ENCODE data around the gene MYBBP1A.
"Not testable (repeated sequence)": the region's sequence is repeated elsewhere in the genome, so short reads cannot be mapped to it uniquely, and the experiment has no call there.

MYBBP1A gene, protein sequence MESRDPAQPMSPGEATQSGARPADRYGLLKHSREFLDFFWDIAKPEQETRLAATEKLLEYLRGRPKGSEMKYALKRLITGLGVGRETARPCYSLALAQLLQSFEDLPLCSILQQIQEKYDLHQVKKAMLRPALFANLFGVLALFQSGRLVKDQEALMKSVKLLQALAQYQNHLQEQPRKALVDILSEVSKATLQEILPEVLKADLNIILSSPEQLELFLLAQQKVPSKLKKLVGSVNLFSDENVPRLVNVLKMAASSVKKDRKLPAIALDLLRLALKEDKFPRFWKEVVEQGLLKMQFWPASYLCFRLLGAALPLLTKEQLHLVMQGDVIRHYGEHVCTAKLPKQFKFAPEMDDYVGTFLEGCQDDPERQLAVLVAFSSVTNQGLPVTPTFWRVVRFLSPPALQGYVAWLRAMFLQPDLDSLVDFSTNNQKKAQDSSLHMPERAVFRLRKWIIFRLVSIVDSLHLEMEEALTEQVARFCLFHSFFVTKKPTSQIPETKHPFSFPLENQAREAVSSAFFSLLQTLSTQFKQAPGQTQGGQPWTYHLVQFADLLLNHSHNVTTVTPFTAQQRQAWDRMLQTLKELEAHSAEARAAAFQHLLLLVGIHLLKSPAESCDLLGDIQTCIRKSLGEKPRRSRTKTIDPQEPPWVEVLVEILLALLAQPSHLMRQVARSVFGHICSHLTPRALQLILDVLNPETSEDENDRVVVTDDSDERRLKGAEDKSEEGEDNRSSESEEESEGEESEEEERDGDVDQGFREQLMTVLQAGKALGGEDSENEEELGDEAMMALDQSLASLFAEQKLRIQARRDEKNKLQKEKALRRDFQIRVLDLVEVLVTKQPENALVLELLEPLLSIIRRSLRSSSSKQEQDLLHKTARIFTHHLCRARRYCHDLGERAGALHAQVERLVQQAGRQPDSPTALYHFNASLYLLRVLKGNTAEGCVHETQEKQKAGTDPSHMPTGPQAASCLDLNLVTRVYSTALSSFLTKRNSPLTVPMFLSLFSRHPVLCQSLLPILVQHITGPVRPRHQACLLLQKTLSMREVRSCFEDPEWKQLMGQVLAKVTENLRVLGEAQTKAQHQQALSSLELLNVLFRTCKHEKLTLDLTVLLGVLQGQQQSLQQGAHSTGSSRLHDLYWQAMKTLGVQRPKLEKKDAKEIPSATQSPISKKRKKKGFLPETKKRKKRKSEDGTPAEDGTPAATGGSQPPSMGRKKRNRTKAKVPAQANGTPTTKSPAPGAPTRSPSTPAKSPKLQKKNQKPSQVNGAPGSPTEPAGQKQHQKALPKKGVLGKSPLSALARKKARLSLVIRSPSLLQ (N-terminal part only)

DNA sequence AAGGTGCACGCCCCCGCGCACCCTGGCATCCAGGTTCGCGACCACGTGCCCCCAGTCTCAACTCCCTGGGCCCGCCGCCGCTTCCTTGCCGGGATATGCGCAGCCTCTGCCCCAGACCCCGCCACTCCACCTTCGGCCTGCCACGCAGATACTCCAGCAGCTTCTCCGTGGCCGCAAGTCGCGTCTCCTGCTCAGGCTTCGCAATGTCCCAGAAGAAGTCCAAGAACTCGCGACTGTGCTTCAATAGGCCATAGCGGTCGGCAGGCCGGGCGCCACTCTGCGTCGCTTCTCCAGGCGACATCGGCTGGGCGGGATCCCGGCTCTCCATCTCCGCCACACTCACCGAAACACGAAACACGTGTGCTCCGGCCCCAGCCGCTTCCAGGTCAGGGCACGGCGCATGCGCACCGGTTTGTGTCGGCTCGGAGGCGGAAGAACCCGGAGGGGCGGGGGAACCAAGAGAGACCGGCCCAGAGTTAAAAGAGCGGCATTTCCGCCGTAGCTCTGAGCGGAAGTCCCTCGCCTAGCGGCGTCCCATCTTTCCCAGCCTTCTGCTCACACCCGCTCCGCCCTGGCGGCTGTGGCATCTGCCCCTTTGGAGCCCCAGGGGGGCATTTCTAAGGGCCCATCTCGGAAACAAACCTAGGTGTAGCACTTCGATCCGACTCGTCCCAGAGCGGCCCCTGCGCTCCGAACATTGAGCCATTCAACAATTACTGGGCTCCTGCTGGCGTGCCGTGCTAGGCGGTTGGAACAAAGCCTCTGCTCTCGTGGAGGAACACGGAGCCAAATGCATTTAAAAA, at the start of gene MYBBP1A:
MYBBP1A (minus strand) TSS at position 388 of the 803 bp plus-strand sequence; CDS start at position 328, 60 bp downstream.
- peak; percentile 95 for DNase-seq (ENCODE audit: low read depth in 2 of 2)

DNA sequence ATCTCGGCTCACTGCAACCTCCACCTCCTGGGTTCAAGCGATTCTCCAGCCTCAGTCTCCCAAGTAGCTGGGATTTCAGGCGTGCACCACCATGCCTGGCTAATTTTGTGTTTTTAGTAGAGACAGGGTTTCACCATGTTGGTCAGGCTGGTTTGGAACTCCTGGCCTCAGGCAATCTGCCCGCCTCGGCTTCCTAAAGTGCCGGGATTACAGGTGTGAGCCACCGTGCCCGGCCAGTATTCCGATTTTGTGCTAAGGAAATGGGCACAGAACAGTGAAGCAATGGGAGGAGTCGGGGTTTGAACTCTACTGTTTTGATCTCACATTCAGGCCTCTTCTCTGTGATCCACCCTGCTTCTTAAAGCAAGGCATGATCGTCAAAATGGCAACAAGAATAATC, 49.6 kb upstream of the MYBBP1A start:
- not testable (repeated sequence) for DNase-seq (ENCODE audit: low read depth in 2 of 2)

DNA sequence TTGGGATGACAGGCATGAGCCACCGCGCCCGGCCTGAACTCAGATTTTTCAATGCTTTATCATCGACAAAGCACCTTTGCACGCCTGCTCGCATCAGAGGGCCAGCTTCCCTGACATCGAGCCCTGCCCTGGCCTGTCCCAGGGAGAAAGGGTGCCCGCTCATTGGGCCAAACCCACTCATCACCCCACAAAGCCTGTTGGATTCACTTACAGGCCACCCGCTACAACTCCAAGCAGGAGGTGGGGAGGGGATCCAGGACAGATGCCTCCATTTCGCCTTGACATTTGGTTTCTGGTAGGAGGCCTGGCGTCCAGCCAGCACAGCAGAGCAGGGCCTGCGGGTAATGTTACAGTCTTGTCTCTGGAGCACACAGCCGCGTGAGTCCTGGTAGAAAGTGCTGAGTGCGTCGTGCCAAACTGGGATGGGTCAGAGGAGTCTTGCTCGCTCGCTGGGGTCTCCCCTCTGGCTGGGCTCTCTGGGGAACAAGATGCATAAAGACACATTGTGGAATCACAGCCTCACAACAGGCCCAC, 49.0 kb upstream of the MYBBP1A start:
- DNase-seq (ENCODE audit: low read depth in 2 of 2) = no peak

DNA sequence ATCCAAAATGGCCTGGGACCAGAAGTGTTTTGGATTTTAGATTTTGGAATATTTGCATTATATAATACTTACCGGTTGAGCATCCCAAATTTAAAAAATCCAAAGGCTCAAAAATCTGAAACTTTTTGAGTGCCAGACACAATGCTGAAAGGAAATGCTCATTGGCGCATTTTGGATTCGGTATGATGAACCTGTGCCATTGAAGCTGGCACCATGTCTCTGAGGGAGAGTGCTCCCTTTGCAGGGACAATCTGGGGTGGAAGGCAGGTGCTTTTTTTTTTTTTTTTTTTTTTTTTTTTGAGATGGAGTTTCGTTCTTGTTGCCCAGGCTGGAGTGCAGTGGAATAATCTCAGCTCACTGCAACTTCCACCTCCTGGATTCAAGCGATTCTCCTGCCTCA, 46.9 kb upstream of the MYBBP1A start:
- no peak for DNase-seq (ENCODE audit: low read depth in 2 of 2)

DNA sequence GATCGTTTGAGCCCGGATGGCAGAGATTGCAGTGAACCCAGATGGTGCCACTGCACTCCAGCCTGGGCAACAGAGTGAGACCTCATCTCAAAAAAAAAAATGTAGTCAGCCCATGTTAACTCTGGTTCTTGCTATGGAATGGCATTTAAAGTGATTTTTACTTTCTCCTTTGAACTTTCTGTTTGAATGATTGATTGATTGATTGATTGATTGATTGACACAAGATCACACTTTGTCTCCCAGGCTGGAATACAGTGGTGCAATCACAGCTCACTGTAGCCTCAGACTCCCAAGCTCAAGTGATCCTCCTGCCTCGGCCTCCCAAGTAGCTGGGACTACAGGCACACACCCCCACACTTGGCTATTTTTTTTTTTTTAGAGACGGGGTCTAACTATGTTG, 46.1 kb upstream of the MYBBP1A start:
- no peak for DNase-seq (ENCODE audit: low read depth in 2 of 2)

DNA sequence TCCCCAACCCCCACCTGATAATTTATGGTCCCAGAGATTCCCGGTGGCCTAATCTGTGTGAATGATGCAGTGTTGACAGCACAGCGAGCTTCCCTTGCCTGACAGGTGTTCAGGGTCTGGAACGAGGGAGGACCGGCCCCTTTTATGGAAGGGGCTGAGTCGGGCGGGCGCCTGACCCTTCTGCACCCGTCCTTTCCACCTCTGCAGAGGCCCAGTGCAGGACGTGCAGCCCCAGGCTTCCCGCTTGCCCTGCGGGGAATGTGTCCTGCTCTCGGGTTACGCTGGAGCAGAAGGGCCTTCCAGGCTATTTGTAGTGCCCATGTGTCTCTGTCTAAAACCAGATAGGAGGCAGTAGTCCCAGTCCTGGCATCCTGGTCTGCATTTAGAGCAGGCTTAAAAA, 45.4 kb upstream of the MYBBP1A start:
- no peak for DNase-seq (ENCODE audit: low read depth in 2 of 2)

DNA sequence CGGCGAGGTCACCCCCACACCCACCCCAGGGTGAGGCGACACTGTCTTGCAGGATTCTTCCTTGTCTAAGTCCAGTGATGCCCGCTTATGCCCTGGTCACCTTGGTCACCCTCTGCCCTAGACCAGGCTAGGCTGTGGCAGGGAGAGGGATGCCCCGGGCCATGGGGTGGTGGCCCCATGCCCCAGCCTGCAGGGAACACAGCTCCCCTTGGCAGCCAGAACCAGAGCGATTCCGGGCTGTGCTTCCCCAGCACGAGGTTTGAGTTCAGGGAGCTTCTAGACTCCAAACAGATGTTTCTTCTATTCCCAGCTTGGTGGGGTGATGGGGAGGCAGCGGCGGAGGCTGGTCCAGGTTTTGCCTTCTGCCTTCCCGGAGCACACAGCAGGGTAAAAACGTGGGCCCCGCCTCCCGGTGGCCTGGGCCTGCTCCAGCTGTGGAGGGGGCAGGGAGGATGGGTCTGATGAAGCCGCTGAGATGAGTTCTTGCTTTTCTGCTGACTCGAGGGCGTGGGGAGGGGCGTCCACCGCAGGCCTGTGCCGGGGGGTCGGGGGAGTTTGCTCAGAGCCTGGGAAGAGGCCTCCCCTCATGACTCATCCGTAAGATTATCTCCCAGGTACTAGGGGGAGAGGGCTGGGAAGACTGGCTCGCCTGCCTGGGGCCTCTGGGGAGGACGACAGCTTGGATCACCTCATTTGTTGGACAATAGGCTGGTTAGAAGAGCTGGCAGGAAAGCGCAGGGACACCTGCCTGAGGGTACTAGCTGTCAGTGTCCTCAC, 44.5 kb upstream of the MYBBP1A start:
- DNase-seq (ENCODE audit: low read depth in 2 of 2) = no peak

DNA sequence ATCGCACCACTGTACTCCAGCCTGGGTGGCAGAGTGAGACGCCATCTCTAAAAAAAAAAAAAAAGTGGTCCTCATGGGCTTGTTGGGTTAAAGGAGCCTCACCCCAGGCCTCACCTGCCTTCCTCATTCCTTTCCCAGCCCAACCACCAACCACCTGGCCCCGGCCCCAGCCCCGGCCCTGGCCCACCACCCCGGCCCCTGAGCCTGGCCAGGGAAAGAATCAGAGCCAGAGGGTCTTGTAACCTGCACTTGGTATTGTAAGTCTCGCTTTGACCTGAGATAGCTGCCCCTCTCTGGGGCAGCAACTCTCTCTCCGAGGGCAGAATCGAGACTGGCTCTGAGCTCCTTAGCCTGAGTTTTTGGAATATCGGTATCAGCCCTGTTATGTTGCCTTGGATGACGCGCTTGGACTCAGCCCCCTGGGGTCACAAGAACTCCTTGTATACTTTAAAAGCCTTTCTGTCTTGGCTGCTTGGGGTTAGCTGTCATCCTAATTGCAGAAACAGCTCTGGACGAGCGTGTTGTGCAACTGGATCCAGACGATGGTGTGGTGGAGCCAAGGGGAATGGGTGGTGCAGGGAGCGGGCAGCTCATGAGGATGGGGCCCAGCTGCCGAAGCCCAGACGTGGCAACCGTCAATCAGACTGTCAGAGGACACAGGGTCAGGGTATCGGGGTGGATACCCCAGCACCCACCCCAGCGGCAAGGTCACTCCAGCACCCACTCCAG, 43.8 kb upstream of the MYBBP1A start:
- DNase-seq (ENCODE audit: low read depth in 2 of 2) = no peak

DNA sequence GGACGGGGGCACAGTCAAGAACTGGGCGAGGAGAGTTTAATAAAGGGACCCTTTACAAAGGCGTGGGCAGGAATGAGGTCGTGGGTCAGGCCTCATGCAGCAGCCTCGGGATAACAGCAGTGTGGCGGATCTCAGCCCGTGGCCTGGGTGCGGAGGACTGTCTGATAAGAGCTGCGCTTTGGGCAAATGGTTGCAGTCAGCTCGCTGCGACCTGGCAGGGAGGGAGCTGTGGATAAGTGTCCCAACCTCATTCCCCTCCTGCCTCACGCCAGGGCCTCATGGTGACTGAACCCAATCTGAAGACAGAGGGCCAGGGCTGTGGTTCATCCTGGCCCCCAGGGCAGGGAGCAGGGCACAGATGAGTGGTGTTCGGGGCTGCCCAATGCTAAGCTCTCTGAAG, 42.8 kb upstream of the MYBBP1A start:
- DNase-seq (ENCODE audit: low read depth in 2 of 2) = no peak

DNA sequence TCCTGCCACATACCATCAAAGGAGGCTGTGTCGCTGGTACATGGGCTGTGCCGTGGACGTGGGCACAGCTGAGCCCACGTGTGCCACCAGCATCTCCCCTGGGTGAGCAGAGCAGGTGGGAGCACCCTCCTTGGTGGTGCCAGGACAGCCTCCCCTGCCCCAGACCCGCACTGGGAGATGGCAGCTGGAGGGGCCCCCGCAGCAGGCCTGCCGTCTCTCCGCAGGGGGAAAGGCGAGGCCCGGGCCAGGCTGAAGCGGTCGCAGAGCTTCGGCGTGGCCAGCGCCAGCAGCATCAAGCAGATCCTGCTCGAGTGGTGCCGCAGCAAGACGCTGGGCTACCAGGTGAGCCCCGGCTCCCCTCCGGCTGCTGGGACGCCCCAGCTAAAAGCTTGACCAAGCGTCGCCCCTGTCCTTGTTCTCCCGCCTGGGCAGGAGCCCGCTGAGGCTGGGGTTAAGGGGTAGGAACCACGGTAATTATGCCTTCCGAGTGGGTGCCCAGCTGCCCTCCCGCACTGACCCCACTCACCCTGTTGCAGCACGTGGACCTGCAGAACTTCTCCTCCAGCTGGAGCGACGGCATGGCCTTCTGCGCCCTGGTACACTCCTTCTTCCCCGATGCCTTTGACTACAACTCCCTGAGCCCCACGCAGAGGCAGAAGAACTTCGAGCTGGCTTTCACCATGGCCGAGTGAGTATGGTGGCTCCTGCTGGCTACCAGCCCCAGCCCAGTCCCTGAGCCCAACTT, 41.6 kb upstream of the MYBBP1A start:
- no peak for DNase-seq (ENCODE audit: low read depth in 2 of 2)

DNA sequence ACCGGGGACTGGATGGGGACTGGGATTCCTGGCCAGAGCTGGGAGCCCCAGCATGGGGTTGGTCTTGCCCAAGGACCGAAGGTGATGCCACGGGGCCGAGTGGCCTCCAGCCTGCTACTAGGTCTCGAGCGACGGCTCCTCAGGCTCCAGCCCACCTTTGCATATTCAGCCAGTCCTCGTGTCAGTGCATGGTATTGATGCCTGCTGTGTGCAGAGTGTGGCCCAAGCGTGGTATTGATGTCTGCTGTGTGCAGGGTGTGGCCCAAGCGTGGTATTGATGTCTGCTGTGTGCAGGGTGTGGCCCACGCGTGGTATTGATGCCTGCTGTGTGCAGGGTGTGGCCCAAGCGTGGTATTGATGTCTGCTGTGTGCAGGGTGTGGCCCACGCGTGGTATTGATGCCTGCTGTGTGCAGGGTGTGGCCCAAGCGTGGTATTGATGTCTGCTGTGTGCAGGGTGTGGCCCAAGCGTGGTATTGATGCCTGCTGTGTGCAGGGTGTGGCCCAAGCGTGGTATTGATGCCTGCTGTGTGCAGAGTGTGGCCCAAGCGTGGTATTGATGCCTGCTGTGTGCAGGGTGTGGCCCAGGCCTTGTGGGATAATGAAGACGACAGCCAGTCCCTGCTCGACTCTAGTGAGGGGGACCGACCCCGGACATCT, 40.6 kb upstream of the MYBBP1A start:
- DNase-seq (ENCODE audit: low read depth in 2 of 2) = not testable (repeated sequence)

DNA sequence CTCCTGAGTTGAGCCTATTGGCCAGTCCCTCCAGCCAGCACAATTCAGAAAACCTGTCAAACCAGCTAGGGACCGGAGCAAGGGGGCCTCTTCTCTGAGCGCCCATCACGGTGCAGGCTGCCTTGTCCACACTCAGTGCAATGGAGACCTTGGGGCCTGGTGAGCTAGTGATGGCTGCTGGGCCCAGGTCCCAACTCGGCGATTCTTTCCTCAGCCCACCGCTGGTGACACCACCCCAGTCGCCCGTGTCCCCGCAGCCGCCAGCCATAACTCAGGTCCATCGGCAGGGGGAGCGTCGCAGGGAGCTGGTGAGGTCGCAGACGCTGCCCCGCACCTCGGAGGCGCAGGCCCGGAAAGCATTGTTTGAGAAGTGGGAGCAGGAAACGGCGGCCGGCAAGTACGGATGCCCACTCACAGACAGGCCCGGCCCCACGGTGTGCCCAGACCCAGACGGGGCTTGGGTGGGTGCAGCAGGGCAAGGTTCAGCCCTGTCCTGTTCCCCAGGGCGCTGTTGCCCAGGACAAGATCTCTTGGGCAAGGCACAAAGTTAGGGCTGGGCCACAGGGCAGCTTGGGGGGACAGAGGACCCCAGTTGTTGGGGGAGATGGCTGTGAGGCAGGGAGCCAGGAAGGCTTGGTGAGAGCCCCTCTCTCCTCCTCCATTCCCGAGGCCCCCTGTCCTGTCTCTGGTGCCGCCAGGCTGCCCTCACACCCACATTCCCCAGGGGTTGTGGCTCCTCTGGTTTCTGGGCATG, 39.9 kb upstream of the MYBBP1A start:
- no peak for DNase-seq (ENCODE audit: low read depth in 2 of 2)

DNA sequence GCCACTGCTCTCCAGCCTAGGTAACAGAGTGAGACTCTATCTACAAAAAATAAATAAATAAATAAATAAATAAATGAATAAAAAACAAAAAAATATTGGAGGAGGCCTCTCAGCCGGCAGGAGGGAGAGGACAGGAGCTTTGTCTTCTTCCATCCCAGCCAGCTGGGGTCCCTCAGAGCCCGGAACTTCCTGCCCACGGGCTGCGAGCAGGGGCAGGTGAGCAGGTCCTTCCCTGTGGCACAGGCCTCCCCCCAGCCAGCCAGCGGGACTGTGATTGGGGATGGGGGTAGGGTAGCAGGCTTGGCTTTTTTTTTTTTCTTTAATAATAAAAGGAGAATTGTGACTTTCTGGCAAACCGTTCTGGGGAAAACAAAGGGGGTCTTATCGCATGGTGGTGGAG, 39.2 kb upstream of the MYBBP1A start:
- DNase-seq (ENCODE audit: low read depth in 2 of 2) = no peak

DNA sequence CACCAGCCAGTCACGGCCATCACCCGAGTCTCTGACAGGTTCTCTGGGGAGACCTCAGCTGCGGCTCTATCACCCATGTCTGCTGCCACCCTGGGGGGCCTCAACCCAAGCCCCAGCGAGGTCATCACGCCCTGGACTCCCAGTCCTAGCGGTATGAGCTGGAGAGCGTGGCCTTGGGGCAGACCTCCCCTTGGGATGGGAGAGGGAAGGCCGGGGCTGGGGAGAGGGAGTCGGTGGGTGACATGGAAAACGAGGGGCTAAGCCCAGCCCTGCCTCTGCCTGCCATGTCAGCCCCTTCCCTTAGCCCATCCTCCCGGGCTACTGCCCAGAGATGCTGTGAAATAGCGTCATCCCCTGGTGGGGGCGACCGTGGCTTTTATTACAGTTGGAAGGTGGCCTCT, 37.8 kb upstream of the MYBBP1A start:
- no peak for DNase-seq (ENCODE audit: low read depth in 2 of 2)

DNA sequence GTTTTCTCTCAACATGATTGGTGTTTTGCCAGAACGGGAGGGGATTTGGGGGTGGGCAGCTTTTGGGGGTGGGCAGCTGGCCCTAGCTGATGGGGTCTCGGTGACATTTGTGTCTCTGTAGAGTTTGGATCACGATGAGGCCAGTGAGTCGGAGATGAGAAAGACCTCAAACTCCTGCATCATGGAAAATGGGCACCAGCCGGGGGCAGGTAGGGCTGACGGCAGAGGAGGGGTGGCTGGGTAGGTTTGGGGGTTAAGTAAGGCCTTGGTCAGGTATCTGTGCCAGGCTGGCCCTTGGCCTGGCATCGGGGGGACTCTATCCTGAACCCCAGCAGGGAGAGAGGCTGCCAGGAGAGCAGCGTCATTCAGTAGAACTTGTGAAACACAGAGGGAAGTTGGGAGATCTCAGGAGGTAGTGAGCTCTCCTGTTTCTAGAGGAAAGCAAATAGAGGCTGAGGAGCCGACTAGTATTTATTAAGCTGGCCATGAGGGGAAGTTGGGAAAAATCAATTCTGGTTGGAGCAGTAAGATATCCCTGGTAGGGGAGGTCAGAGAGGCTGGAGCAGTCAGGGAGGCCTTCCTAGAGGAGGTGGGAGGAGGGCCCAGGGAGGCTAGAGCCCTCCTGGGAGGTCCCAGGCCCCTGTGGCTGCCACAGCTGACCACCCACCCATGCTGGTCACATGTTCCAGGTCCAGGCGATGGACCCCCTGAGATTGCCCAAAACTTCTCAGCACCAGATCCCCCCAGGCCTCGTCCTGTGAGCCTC, 37.2 kb upstream of the MYBBP1A start:
- no peak for DNase-seq (ENCODE audit: low read depth in 2 of 2)

DNA sequence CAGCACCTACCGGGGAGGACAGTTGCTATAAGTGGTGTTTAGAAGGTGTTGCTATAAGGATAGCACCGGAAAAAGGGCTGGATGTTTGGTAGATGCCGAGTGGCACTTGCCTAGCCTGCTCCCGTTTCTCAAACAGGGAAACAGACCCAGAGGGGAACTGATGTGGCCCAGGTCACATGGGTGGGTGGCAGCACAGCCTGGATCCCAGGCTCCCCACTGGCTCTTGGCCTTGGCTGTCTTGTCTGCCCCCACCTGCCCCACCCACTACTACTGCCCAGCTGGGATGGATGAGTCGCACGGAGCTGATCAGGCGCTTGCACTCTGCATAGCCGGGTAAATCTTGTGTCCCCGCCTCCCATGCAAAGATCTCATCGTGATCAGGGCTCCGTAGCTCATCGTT, 36.3 kb upstream of the MYBBP1A start:
- no peak for DNase-seq (ENCODE audit: low read depth in 2 of 2)
